SK-N-MC (cell line): ENCODE measurements around the gene CCBE1.
"Not testable (repeated sequence)": the region's sequence is repeated elsewhere in the genome, so short reads cannot be mapped to it uniquely, and the experiment has no call there.

Source experiments
- EZH2 ChIP-seq: fragments of 200-600 bp; sonication (generic); IDR thresholded peaks from one replicate; pipeline ENCODE4 v1.6.1; 2017; ENCODE audit warnings: antibody characterized with exemption
- POLR2AphosphoS5 ChIP-seq: IDR thresholded peaks from 2 replicates; pipeline ENCODE4 v1.6.1; 2012; ENCODE audit warnings: mild to moderate bottlenecking, low read depth, low read length, borderline replicate concordance

GRCh38 chr18:59737335-59737734, 40.1 kb upstream of the CCBE1 start:
- TF ChIP-seq POLR2AphosphoS5, EZH2: not testable (repeated sequence)
